ENCODE results near the gene KLHL29. TPM values are rescaled to one million over a fixed set of nuclear protein-coding genes. Genes with fewer than 3 reads are reported as not detected.

Gene KLHL29
- total RNA-seq, 4 donors from 2014 or later: 4.8 to 17.0 (median 10.5) TPM

- intact Hi-C loops (cut with DNase I; ENCODE audit: low total_unique reads): no loop called here
- H3K27me3 ChIP-seq: no peaks in the 10 kb centered on the region
- peak overlapping the region; percentile 48 to 78 for H3K27ac ChIP-seq
- H3K4me1 ChIP-seq: peaks cover 3 to 13% of the 10 kb centered on the region in 2 donors
- no peak overlapping the region for H3K4me3 ChIP-seq
- TF ChIP-seq, protein P1, sequence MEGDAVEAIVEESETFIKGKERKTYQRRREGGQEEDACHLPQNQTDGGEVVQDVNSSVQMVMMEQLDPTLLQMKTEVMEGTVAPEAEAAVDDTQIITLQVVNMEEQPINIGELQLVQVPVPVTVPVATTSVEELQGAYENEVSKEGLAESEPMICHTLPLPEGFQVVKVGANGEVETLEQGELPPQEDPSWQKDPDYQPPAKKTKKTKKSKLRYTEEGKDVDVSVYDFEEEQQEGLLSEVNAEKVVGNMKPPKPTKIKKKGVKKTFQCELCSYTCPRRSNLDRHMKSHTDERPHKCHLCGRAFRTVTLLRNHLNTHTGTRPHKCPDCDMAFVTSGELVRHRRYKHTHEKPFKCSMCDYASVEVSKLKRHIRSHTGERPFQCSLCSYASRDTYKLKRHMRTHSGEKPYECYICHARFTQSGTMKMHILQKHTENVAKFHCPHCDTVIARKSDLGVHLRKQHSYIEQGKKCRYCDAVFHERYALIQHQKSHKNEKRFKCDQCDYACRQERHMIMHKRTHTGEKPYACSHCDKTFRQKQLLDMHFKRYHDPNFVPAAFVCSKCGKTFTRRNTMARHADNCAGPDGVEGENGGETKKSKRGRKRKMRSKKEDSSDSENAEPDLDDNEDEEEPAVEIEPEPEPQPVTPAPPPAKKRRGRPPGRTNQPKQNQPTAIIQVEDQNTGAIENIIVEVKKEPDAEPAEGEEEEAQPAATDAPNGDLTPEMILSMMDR (IDR thresholded peaks at IDR 0.05): no peak
- TF ChIP-seq POLR2A (IDR thresholded peaks at IDR 0.05): no peak
- peak; percentile 41 to 56 for DNase-seq
- H3K9me3 ChIP-seq: no peaks in the 10 kb centered on the region
- no peaks in the 10 kb centered on the region for H3K36me3 ChIP-seq
These were observed 252.2 kb downstream of the KLHL29 start for GRCh38 chr2:23637011-23637778.

GRCh38 chr2:23639406-23639982 is 254.5 kb downstream of the KLHL29 start:
- intact Hi-C loops (cut with DNase I; ENCODE audit: low total_unique reads): no loop called here
- H3K27me3 ChIP-seq: no peaks in the 10 kb centered on the region
- no peak for DNase-seq
- no peaks in the 10 kb centered on the region for H3K9me3 ChIP-seq
- H3K4me3 ChIP-seq: no peak overlapping the region
- no peak overlapping the region for H3K27ac ChIP-seq
- H3K36me3 ChIP-seq: no peaks in the 10 kb centered on the region
- peaks cover 3 to 13% of the 10 kb centered on the region in 2 donors for H3K4me1 ChIP-seq
- no peak for TF ChIP-seq POLR2A (IDR thresholded peaks at IDR 0.05)
- TF ChIP-seq, protein P1 (IDR thresholded peaks at IDR 0.05): no peak

GRCh38 chr2:23640711-23641110 is 255.7 kb downstream of the KLHL29 start:
- H3K9me3 ChIP-seq: no peaks in the 10 kb centered on the region
- no peak overlapping the region for H3K27ac ChIP-seq
- H3K36me3 ChIP-seq: no peaks in the 10 kb centered on the region
- intact Hi-C loops (cut with DNase I; ENCODE audit: low total_unique reads): no loop called here
- H3K27me3 ChIP-seq: no peaks in the 10 kb centered on the region
- TF ChIP-seq POLR2A (IDR thresholded peaks at IDR 0.05): no peak
- TF ChIP-seq, protein P1 (IDR thresholded peaks at IDR 0.05): no peak
- no peak for DNase-seq
- peaks cover 3 to 13% of the 10 kb centered on the region in 2 donors for H3K4me1 ChIP-seq
- H3K4me3 ChIP-seq: no peak overlapping the region

DNA sequence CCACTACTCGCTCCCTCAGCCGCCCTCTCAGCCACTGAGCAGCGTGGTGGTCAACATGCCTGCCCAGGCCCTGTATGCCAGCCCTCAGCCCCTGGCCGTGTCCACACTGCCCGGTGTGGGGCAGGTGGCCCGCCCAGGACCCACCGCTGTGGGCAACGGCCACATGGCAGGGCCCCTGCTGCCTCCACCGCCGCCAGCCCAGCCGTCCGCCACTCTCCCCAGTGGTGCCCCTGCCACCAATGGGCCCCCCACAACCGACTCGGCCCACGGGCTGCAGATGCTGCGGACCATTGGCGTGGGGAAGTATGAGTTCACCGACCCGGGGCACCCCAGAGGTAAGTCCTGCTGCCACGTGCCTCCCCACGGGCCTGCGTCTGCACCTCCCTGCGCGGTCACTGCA is 257.5 kb downstream of the KLHL29 start:
- H3K27ac ChIP-seq: no peak overlapping the region
- no peak overlapping the region for H3K4me3 ChIP-seq
- intact Hi-C loops (cut with DNase I; ENCODE audit: low total_unique reads): no loop called here
- no peak for DNase-seq
- H3K4me1 ChIP-seq: peaks cover 0 to 2% of the 10 kb centered on the region in 2 donors
- no peak for TF ChIP-seq POLR2A (IDR thresholded peaks at IDR 0.05)
- TF ChIP-seq, protein P1 (IDR thresholded peaks at IDR 0.05): no peak
- no peaks in the 10 kb centered on the region for H3K36me3 ChIP-seq
- H3K9me3 ChIP-seq: no peaks in the 10 kb centered on the region
- no peaks in the 10 kb centered on the region for H3K27me3 ChIP-seq

- Histone ChIP-seq H3K4me3 (no peak overlapping the region), H3K9me3 (no peaks in the 10 kb centered on the region), H3K27me3 (no peaks in the 10 kb centered on the region), H3K4me1 (no peaks in the 10 kb centered on the region), H3K36me3 (no peaks in the 10 kb centered on the region), H3K27ac (no peak overlapping the region)
- no peak for TF ChIP-seq POLR2A (IDR thresholded peaks at IDR 0.05)
- TF ChIP-seq, protein P1 (IDR thresholded peaks at IDR 0.05): no peak
- DNase-seq: no peak
- intact Hi-C loops (cut with DNase I; ENCODE audit: low total_unique reads): no loop called here
These were observed 260.3 kb downstream of the KLHL29 start for GRCh38 chr2:23645230-23645808.
